H1 (cell line): ENCODE data around the gene SV2C. TPM values are rescaled to one million over a fixed set of nuclear protein-coding genes. Genes with fewer than 3 reads are reported as not detected.

ENCODE experiments used
- CTCF ChIA-PET: fragments of 300-600 bp; sonication (Branson Sonifier 250); formaldehyde crosslinking; loops from one replicate; lab custom pipeline; 2021; ENCODE audit not compliant: partially characterized antibody; lab: Charles Lee
- POLR2A ChIA-PET: fragments of 300-600 bp; sonication (Branson Sonifier 250); formaldehyde crosslinking; loops from one replicate; lab custom pipeline; 2021; ENCODE audit warnings: inconsistent platforms; ENCODE audit not compliant: partially characterized antibody; lab: Charles Lee
- DNase-seq, 2 experiments: peaks; one replicate each; pipeline versions ENCODE4 v3.0.0 to v3.0.0-alpha.2; 2010 to 2022; ENCODE audit warnings: low spot score in 2 of 2, low read depth in 1 of 2, mixed read lengths in 1 of 2
- FAIRE-seq: peaks from 2 replicates; lab custom pipeline; 2011; peaks lifted over from hg19 to GRCh38; lab: Jason Lieb, UNC
- H2AFZ ChIP-seq: 2 replicates; pipeline ENCODE4 v1.8.1; 2012; ENCODE audit warnings: low read length, inconsistent platforms
- H2AK5ac ChIP-seq: 2 replicates; pipeline ENCODE4 v1.6.1; 2013; ENCODE audit warnings: low read depth, low read length
- H2BK120ac ChIP-seq: replicated peaks from 2 replicates; pipeline ENCODE3; 2013; ENCODE audit warnings: low read depth, low read length, inconsistent platforms
- H2BK12ac ChIP-seq: 2 replicates; pipeline ENCODE4 v1.6.1; 2013; ENCODE audit warnings: low read depth, low read length
- H2BK15ac ChIP-seq: 2 replicates; pipeline ENCODE4 v1.6.1; 2013; ENCODE audit warnings: low read length
- H2BK20ac ChIP-seq: 2 replicates; pipeline ENCODE4 v1.6.1; 2013; ENCODE audit warnings: low read length
- H2BK5ac ChIP-seq: 2 replicates; pipeline ENCODE4 v1.6.1; 2013; ENCODE audit warnings: low read depth, low read length
- H3K14ac ChIP-seq: 2 replicates; pipeline ENCODE4 v1.6.1; 2013; ENCODE audit warnings: inconsistent platforms; ENCODE audit not compliant: insufficient read length
- H3K18ac ChIP-seq: 2 replicates; pipeline ENCODE4 v1.6.1; 2013; ENCODE audit warnings: low read length; ENCODE audit errors: extremely low read depth
- H3K23ac ChIP-seq: 2 replicates; pipeline ENCODE4 v1.6.1; 2013; ENCODE audit warnings: inconsistent platforms; ENCODE audit not compliant: insufficient read length
- H3K23me2 ChIP-seq: 2 replicates; pipeline ENCODE4 v1.6.1; 2013; ENCODE audit warnings: low read depth, low read length
- H3K27ac ChIP-seq: 2 replicates; pipeline ENCODE4 v1.6.1; 2011; ENCODE audit warnings: low read depth, low read length, inconsistent platforms
- H3K27me3 ChIP-seq, 4 experiments: replicated peaks in 1 of 4; 1 replicate in 1 of 4; 2 replicates in 3 of 4; pipeline versions ENCODE4 v1.6.1 to v1.8.1; 2011 to 2013; ENCODE audit warnings: low read length in 3 of 4, mild to moderate bottlenecking in 3 of 4, inconsistent platforms in 2 of 4, mixed read lengths in 2 of 4, moderate library complexity in 1 of 4; ENCODE audit not compliant: control insufficient read depth in 3 of 4, insufficient read depth in 3 of 4; ENCODE audit errors: extremely low read depth in 1 of 4
- H3K36me3 ChIP-seq, 4 experiments: 2 replicates each; pipeline versions ENCODE4 v1.6.1 to v1.8.1; 2011 to 2013; ENCODE audit warnings: mild to moderate bottlenecking in 4 of 4, low read length in 3 of 4, moderate library complexity in 2 of 4, control low read depth in 1 of 4, inconsistent platforms in 1 of 4; ENCODE audit not compliant: insufficient read depth in 4 of 4, control insufficient read depth in 2 of 4
- H3K4ac ChIP-seq: replicated peaks from 2 replicates; pipeline ENCODE3; 2013; ENCODE audit warnings: low read length, low read depth, mixed read lengths, inconsistent platforms; ENCODE audit not compliant: insufficient read length
- H3K4me1 ChIP-seq, 4 experiments: replicated peaks in 1 of 4; 1 replicate in 1 of 4; 2 replicates in 3 of 4; pipeline versions ENCODE4 v1.6.1 to v1.8.1; 2011 to 2013; ENCODE audit warnings: low read length in 3 of 4, inconsistent platforms in 2 of 4, mixed read lengths in 1 of 4; ENCODE audit not compliant: insufficient read depth in 4 of 4, control insufficient read depth in 3 of 4
- H3K4me2 ChIP-seq, 2 experiments: 2 replicates each; pipeline versions ENCODE4 v1.6.1 to v1.8.1; 2011 to 2013; ENCODE audit warnings: low read depth in 2 of 2, low read length in 2 of 2, control low read depth in 1 of 2, inconsistent platforms in 1 of 2, mild to moderate bottlenecking in 1 of 2; ENCODE audit not compliant: insufficient read depth in 1 of 2
- H3K4me3 ChIP-seq, 4 experiments: fragments of 200-600, 300-600 bp in 1 of 4; sonication (generic), shearing (Covaris generic), sonication (Bioruptor Twin) in 1 of 4; 2 replicates each; pipeline versions ENCODE4 v1.5.1 to v1.8.1; 2011 to 2016; ENCODE audit warnings: low read length in 4 of 4, low read depth in 3 of 4, control low read depth in 2 of 4, inconsistent platforms in 2 of 4, mild to moderate bottlenecking in 2 of 4, mixed read lengths in 1 of 4, moderate library complexity in 1 of 4; ENCODE audit not compliant: insufficient read depth in 2 of 4; ENCODE audit errors: extremely low read depth in 1 of 4
- H3K56ac ChIP-seq: replicated peaks from 2 replicates; pipeline ENCODE3; 2013; ENCODE audit warnings: low read depth, mild to moderate bottlenecking, mixed read lengths, low read length, inconsistent platforms; ENCODE audit not compliant: insufficient read length
- H3K79me1 ChIP-seq: 2 replicates; pipeline ENCODE4 v1.6.1; 2013; ENCODE audit warnings: low read depth, low read length, control low read depth
- H3K79me2 ChIP-seq, 2 experiments: 2 replicates each; pipeline versions ENCODE4 v1.6.1 to v1.8.1; 2012 to 2013; ENCODE audit warnings: low read length in 2 of 2, mild to moderate bottlenecking in 2 of 2, inconsistent platforms in 1 of 2; ENCODE audit not compliant: insufficient read depth in 2 of 2, control insufficient read depth in 1 of 2
- H3K9ac ChIP-seq, 4 experiments: replicated peaks in 1 of 4; 1 replicate in 1 of 4; 2 replicates in 3 of 4; pipeline versions ENCODE4 v1.6.1 to v1.8.1; 2011 to 2013; ENCODE audit warnings: low read depth in 3 of 4, low read length in 3 of 4, control low read depth in 2 of 4, mild to moderate bottlenecking in 2 of 4, moderate library complexity in 2 of 4, inconsistent platforms in 1 of 4; ENCODE audit errors: extremely low read depth in 1 of 4
- H3K9me3 ChIP-seq, 2 experiments: 2 replicates each; pipeline versions ENCODE4 v1.6.1 to v1.8.1; 2012 to 2013; ENCODE audit warnings: mild to moderate bottlenecking in 2 of 2, moderate library complexity in 2 of 2, control low read depth in 1 of 2, inconsistent platforms in 1 of 2, low read depth in 1 of 2, low read length in 1 of 2, mixed read lengths in 1 of 2; ENCODE audit not compliant: insufficient read depth in 2 of 2
- H4K20me1 ChIP-seq, 2 experiments: replicated peaks in 1 of 2; 2 replicates each; pipeline versions ENCODE3 to v1.8.1; 2011 to 2013; ENCODE audit warnings: inconsistent platforms in 2 of 2, low read length in 2 of 2, mild to moderate bottlenecking in 1 of 2; ENCODE audit not compliant: insufficient read depth in 2 of 2, control insufficient read depth in 1 of 2
- H4K5ac ChIP-seq: 2 replicates; pipeline ENCODE4 v1.6.1; 2013; ENCODE audit warnings: low read length, low read depth, mixed read lengths, inconsistent platforms; ENCODE audit not compliant: insufficient read length
- H4K8ac ChIP-seq: 2 replicates; pipeline ENCODE4 v1.8.0; 2013; ENCODE audit warnings: mild to moderate bottlenecking, moderate library complexity, low read length, inconsistent platforms; ENCODE audit not compliant: insufficient read depth; ENCODE audit errors: extremely low read depth
- H4K91ac ChIP-seq: replicated peaks from 2 replicates; pipeline ENCODE3; 2013; ENCODE audit warnings: low read length, mixed read lengths, inconsistent platforms; ENCODE audit not compliant: insufficient read length
- BRCA1 ChIP-seq: IDR thresholded peaks from 2 replicates; pipeline ENCODE4 v1.6.1; 2012; ENCODE audit warnings: low read depth, low read length, improper control_type of control experiment
- CTCF ChIP-seq, 3 experiments: IDR thresholded peaks; 1 replicate in 2 of 3; 2 replicates in 1 of 3; pipeline versions ENCODE4 v1.5.1 to v1.6.1; 2011; ENCODE audit warnings: low read length in 3 of 3, mild to moderate bottlenecking in 3 of 3, inconsistent platforms in 2 of 3, low read depth in 1 of 3, moderate library complexity in 1 of 3; ENCODE audit not compliant: insufficient read depth in 1 of 3; ENCODE audit errors: control extremely low read depth in 1 of 3
- JUN ChIP-seq: IDR thresholded peaks from 2 replicates; pipeline ENCODE4 v1.6.1; 2011; ENCODE audit warnings: low read depth, mild to moderate bottlenecking, improper control_type of control experiment, low read length
- PHF8 ChIP-seq: fragments of 200-600 bp; sonication (generic); conservative IDR thresholded peaks from 2 replicates; pipeline ENCODE4 v1.7.1; 2012; ENCODE audit warnings: low read depth, mild to moderate bottlenecking, inconsistent platforms, low read length, moderate library complexity
- SIN3A ChIP-seq, 2 experiments: IDR thresholded peaks in 1 of 2; conservative IDR thresholded peaks in 1 of 2; 2 replicates each; pipeline ENCODE4 v1.6.1; 2011 to 2012; ENCODE audit warnings: low read length in 2 of 2, improper control_type of control experiment in 1 of 2, low read depth in 1 of 2, mild to moderate bottlenecking in 1 of 2
- ZNF274 ChIP-seq: IDR thresholded peaks from 2 replicates; pipeline ENCODE4 v1.7.0; 2012; ENCODE audit warnings: low read length, borderline replicate concordance; ENCODE audit errors: extremely low read depth
- WGBS, 2 experiments: shearing (Covaris generic) in 1 of 2; methylation state at CpG; one replicate each; pipeline versions ENCODE4 v1.1.6 to v1.1.7; 2013 to 2015; ENCODE audit warnings: low lambda C conversion rate in 2 of 2, mixed read lengths in 2 of 2, inconsistent platforms in 1 of 2, low coverage in 1 of 2, missing lambda C conversion rate in 1 of 2; ENCODE audit not compliant: insufficient replicate concordance in 2 of 2, insufficient coverage in 1 of 2, insufficient read length in 1 of 2; ENCODE audit errors: extremely low coverage in 1 of 2, missing lambda C conversion rate in 1 of 2; 5-methylcytosine and 5-hydroxymethylcytosine counted together
- polyA plus RNA-seq, 7 experiments: library from polyadenylated mRNA; depleted of rRNA in 3 of 7; stranded (reverse) in 5 of 7; unstranded in 2 of 7; fragments of >200 nt in 5 of 7; fragments of 200-250 nt in 2 of 7; gene quantifications; 1 replicate in 5 of 7; 2 replicates in 1 of 7; 4 replicates in 1 of 7; pipeline versions ENCODE4 v1.2.1 to v1.2.3, GENCODE V29; 2011 to 2013; ENCODE audit warnings: missing spikeins in 2 of 7, mixed read lengths in 2 of 7
- total RNA-seq: library from RNA; stranded (reverse); fragmentation: NEBNext Ultra II Directional; extraction: Animal tissue kit (Norgen Biotek cat#: 25700); gene quantifications from 2 replicates; pipeline ENCODE4 v1.2.1, GENCODE V29; 2021
- TF ChIP-seq, protein P1 (sequence below): IDR thresholded peaks from 2 replicates; pipeline ENCODE4 v1.6.1; 2011; ENCODE audit warnings: low read length, improper control_type of control experiment

Gene SV2C
- total and polyA plus RNA-seq, 2 of the 8 experiments (the other 6 are each of a cell fraction or from before 2014, with no cell fraction given), result 0.08 to 0.24 TPM

GRCh38 chr5:76180814-76181805 lies 97.9 kb downstream of the SV2C start:
- 0 out of 4 replicates have a peak, but pooled peaks cover 0 to 4% of the 10 kb centered on the region in 2 experiments for H3K9me3 ChIP-seq
- no peaks in the 10 kb centered on the region for H3K79me2 ChIP-seq
- H3K56ac ChIP-seq, result no peak overlapping the region
- H3K4me1 ChIP-seq, result no peaks in the 10 kb centered on the region
- no peaks in the 10 kb centered on the region for H3K27me3 ChIP-seq
- H3K27ac ChIP-seq, result no peak overlapping the region
- H2BK120ac ChIP-seq, result no peak overlapping the region
- FAIRE-seq (no peak), DNase-seq (no peak)
- no peak overlapping the region for H3K4me2 ChIP-seq
- no peak overlapping the region for H2BK12ac ChIP-seq
- H4K20me1 ChIP-seq, result no peaks in the 10 kb centered on the region
- H2AFZ ChIP-seq, result no peak overlapping the region
- H3K23ac ChIP-seq, result no peak overlapping the region
- no peak overlapping the region for H3K9ac ChIP-seq
- no peak overlapping the region for H3K14ac ChIP-seq
- H3K23me2 ChIP-seq, result 0 out of 2 replicates have a peak, but pooled peaks cover 4% of the 10 kb centered on the region
- no peak overlapping the region for H2BK15ac ChIP-seq
- 92% methylated on average over 8 of the region's 8 CpGs; no CpG with 5 or more reads in 1 of the 2 experiments for WGBS, 2 experiments
- no peaks in the 10 kb centered on the region for H3K36me3 ChIP-seq
- H3K79me1 ChIP-seq, result no peaks in the 10 kb centered on the region
- no peak overlapping the region for H2BK5ac ChIP-seq
- H3K18ac ChIP-seq, result no peak overlapping the region
- H4K5ac ChIP-seq, result no peak overlapping the region
- CTCF ChIA-PET, result interaction anchor here (0.6 to 1.6 kb wide), 5 partner anchors 12 to 486 kb away, joined by 3 to 6 read pairs (median 3); no protein-coding TSS in a partner anchor
- no peak overlapping the region for H3K4ac ChIP-seq
- no peak overlapping the region for H3K4me3 ChIP-seq
- H4K91ac ChIP-seq, result no peak overlapping the region
- H2AK5ac ChIP-seq, result no peak overlapping the region
- no peak overlapping the region for H2BK20ac ChIP-seq
- POLR2A ChIA-PET, result no interaction called here
- no peak overlapping the region for H4K8ac ChIP-seq
- TF ChIP-seq ZNF274 (no peak), CTCF (IDR thresholded peaks at IDR 0.05; ENCODE audit: control extremely low read depth in 1 of 3, insufficient read depth in 1 of 3, low read depth in 1 of 3, low read length in 3 of 3) (no peak), JUN (no peak), BRCA1 (no peak), PHF8 (no peak), SIN3A (conservative IDR thresholded peaks at IDR 0.05 in 1 of 2, IDR thresholded peaks at IDR 0.05 in 1 of 2; ENCODE audit: low read depth in 1 of 2, low read length in 2 of 2) (no peak)
- TF ChIP-seq, protein P1, sequence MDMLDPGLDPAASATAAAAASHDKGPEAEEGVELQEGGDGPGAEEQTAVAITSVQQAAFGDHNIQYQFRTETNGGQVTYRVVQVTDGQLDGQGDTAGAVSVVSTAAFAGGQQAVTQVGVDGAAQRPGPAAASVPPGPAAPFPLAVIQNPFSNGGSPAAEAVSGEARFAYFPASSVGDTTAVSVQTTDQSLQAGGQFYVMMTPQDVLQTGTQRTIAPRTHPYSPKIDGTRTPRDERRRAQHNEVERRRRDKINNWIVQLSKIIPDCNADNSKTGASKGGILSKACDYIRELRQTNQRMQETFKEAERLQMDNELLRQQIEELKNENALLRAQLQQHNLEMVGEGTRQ, result no peak
